Panc1 (cell line): ENCODE measurements around the gene NOLC1. TPM values are rescaled to one million over a fixed set of nuclear protein-coding genes. Genes with fewer than 3 reads are reported as not detected.

Experiments
- ATAC-seq: fragments of 200-7000 bp; cut with Tn5 transposase; 2 replicates; pipeline ENCODE4 v1.9.1; 2020; ENCODE audit warnings: mild to moderate bottlenecking, moderate library complexity
- BruUV-seq: library from RNA; stranded (reverse); fragments of 400-500 nt; replicated peaks from 2 replicates; lab custom pipeline; 2021; lab: Mats Ljungman, UMichigan
- CTCF ChIA-PET: fragments of 300-600 bp; sonication (Branson Sonifier 250); formaldehyde crosslinking; loops from one replicate; lab custom pipeline; 2022; ENCODE audit warnings: antibody characterized with exemption; lab: Charles Lee
- POLR2A ChIA-PET: fragments of 300-600 bp; sonication (Branson Sonifier 250); formaldehyde crosslinking; loops from one replicate; lab custom pipeline; 2022; ENCODE audit warnings: antibody characterized with exemption; lab: Charles Lee
- DNase-seq: peaks from one replicate; pipeline ENCODE4 v3.0.0-alpha.2; 2010; ENCODE audit warnings: low read depth, low spot score
- H3K27ac ChIP-seq: 2 replicates; pipeline ENCODE4 v1.5.1; 2011; ENCODE audit warnings: mild to moderate bottlenecking, low read length, inconsistent platforms
- H3K27me3 ChIP-seq: fragments of 200-500 bp; sonication (Bioruptor generic); 2 replicates; pipeline ENCODE4 v1.6.0; 2014; ENCODE audit warnings: low read length, inconsistent platforms; ENCODE audit not compliant: control insufficient read depth, insufficient read depth
- H3K36me3 ChIP-seq: fragments of 200-500 bp; sonication (Bioruptor generic); 2 replicates; pipeline ENCODE4 v1.5.1; 2014; ENCODE audit warnings: inconsistent platforms, mild to moderate bottlenecking, low read length, moderate library complexity; ENCODE audit not compliant: control insufficient read depth, insufficient read depth
- H3K4me1 ChIP-seq: 2 replicates; pipeline ENCODE4 v1.5.1; 2011; ENCODE audit warnings: inconsistent platforms, mild to moderate bottlenecking, low read length, moderate library complexity; ENCODE audit not compliant: control insufficient read depth, insufficient read depth
- H3K4me3 ChIP-seq, 2 experiments: 2 replicates each; pipeline ENCODE4 v1.5.1; 2011 to 2012; ENCODE audit warnings: low read depth in 2 of 2, low read length in 2 of 2, mild to moderate bottlenecking in 2 of 2, inconsistent platforms in 1 of 2, moderate library complexity in 1 of 2
- H3K9me3 ChIP-seq: fragments of 200-500 bp; sonication (Bioruptor generic); 2 replicates; pipeline ENCODE4 v1.5.1; 2014; ENCODE audit warnings: low read depth, mild to moderate bottlenecking, inconsistent platforms, low read length, moderate library complexity; ENCODE audit not compliant: control insufficient read depth, insufficient read depth
- CTCF ChIP-seq: fragments of 450-650 bp; IDR thresholded peaks from 2 replicates; pipeline ENCODE4 v1.5.1; 2017; ENCODE audit warnings: mild to moderate bottlenecking
- POLR2AphosphoS5 ChIP-seq: IDR thresholded peaks from 2 replicates; pipeline ENCODE4 v1.6.1; 2012; ENCODE audit warnings: mild to moderate bottlenecking, low read depth, low read length, moderate library complexity
- REST ChIP-seq, 2 experiments: IDR thresholded peaks; 2 replicates each; pipeline ENCODE4 v1.6.1; 2011 to 2012; ENCODE audit warnings: low read depth in 2 of 2, control low read depth in 1 of 2, low read length in 1 of 2, mild to moderate bottlenecking in 1 of 2, moderate library complexity in 1 of 2; ENCODE audit not compliant: insufficient read depth in 1 of 2
- SIN3A ChIP-seq: IDR thresholded peaks from 2 replicates; pipeline ENCODE4 v1.6.1; 2012; ENCODE audit warnings: low read depth, mild to moderate bottlenecking, low read length, moderate library complexity, borderline replicate concordance; ENCODE audit not compliant: insufficient read depth
- TCF7L2 ChIP-seq: IDR thresholded peaks from 2 replicates; pipeline ENCODE4 v1.6.1; 2011; ENCODE audit warnings: mild to moderate bottlenecking, low read depth, low read length, inconsistent platforms
- in situ Hi-C: cut with HindIII; loops from 2 replicates; pipeline ENCODE4 v1.10.0; 2016; ENCODE audit warnings: low sequenced_read_pairs, low pct_unique_long_range_greater_than_20kb
- intact Hi-C: fragments of 100-400 bp; cut with micrococcal nuclease; formaldehyde crosslinking; loops from one replicate; pipeline ENCODE4 v1.10.0; 2022; ENCODE audit not compliant: unreplicated experiment
- total RNA-seq: library from RNA; stranded (reverse); gene quantifications from one replicate; pipeline ENCODE4 v1.2.1, GENCODE V29; 2021; ENCODE audit not compliant: unreplicated experiment

The NOLC1 gene
- total RNA-seq, 1 experiment from 2014 or later, result 182 TPM

- H3K4me1 ChIP-seq, result peaks cover 3% of the 10 kb centered on the region; the same call in 1 of the 2 replicates
- BruUV-seq, result no TSS peak
- in situ Hi-C loops (no loop called here), intact Hi-C loops (loop anchor here (10.0 kb wide), 2 partner anchors 57 to 177 kb away; partner anchors contain the start of gene ELOVL3)
- H3K36me3 ChIP-seq, result peaks cover 7% of the 10 kb centered on the region
- no peak for TF ChIP-seq TCF7L2
- TF ChIP-seq SIN3A, result no peak
- no peak for TF ChIP-seq REST (IDR thresholded peaks at IDR 0.05; ENCODE audit: insufficient read depth in 1 of 2, low read depth in 2 of 2, low read length in 1 of 2)
- TF ChIP-seq POLR2AphosphoS5, result no peak
- no peak for TF ChIP-seq CTCF
- H3K4me3 ChIP-seq, result no peak overlapping the region
- POLR2A ChIA-PET, result no interaction called here
- DNase-seq (no peak), ATAC-seq (no peak)
- no peaks in the 10 kb centered on the region for H3K9me3 ChIP-seq
- no peak overlapping the region for H3K27ac ChIP-seq
- CTCF ChIA-PET, result interaction anchor here (1.1 kb wide), 1 partner anchor 14 kb away, joined by 4 read pairs; no protein-coding TSS in a partner anchor
- no peaks in the 10 kb centered on the region for H3K27me3 ChIP-seq
Measured at GRCh38 chr10:102167861-102168260, 15.7 kb downstream of the NOLC1 start.

GRCh38 chr10:102170602-102171001 lies 18.4 kb downstream of the NOLC1 start:
- BruUV-seq, result no TSS peak

More at GRCh38 chr10:102170602-102171001, 18.4 kb downstream of the NOLC1 start:
- CTCF ChIA-PET, result interaction anchor here (1.2 to 2.6 kb wide), 4 partner anchors 60 to 334 kb away, joined by 3 to 22 read pairs (median 12); no protein-coding TSS in a partner anchor
- POLR2A ChIA-PET, result interaction anchor here (0.6 kb wide), 1 partner anchor 17 kb away, joined by 3 read pairs; no protein-coding TSS in a partner anchor
- intact Hi-C loops, result no loop called here
- ATAC-seq (no peak), DNase-seq (no peak)
- Histone ChIP-seq H3K27me3 (no peaks in the 10 kb centered on the region), H3K9me3 (no peaks in the 10 kb centered on the region), H3K4me1 (peaks cover 3% of the 10 kb centered on the region; the same call in 1 of the 2 replicates), H3K27ac (no peak overlapping the region; the same call in 1 of the 2 replicates), H3K4me3 (no peak overlapping the region), H3K36me3 (no peaks in the 10 kb centered on the region)
- TF ChIP-seq SIN3A (no peak), CTCF (no peak), REST (IDR thresholded peaks at IDR 0.05; ENCODE audit: insufficient read depth in 1 of 2, low read depth in 2 of 2, low read length in 1 of 2) (no peak), POLR2AphosphoS5 (no peak)
- in situ Hi-C loops, result no loop called here
